NCI-H82 treated with DMSO at 0.1 percent for 48 hours (cell line): ENCODE results near the gene ADAMTS3.

Experiments
- DNase-seq: peaks from one replicate; lab custom pipeline; 2025; ENCODE audit not compliant: unreplicated experiment; lab: John Stamatoyannopoulos, UW

ADAMTS3 gene

GRCh38 chr4:72568959-72569718, at the start of gene ADAMTS3:
TSS of gene ADAMTS3 (minus strand) at chr4:72569221. CDS start at chr4:72568762, 459 bp downstream.
- DNase-seq, result peak; percentile 25

GRCh38 chr4:72613959-72614358, 44.9 kb upstream of the ADAMTS3 start:
- no peak for DNase-seq

DNA sequence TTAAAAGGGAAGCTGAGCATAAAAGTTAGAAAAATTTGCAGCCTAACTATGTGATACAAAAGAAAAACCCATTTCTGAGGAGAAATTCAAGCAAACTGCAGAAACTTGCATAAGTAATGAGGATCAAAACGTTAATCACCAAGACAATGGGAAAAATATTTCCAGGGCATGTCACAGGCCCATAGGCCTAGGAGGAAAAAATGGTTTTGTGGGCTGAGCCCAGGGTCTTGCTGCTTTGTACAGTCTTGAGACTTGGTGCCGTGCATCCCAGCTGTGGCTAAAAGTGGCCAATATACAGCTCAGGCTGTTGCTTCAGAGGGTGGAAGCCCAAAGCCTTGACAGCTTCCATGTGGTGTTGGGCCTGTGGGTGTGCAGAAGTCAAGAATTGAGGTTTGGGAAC, 37.7 kb upstream of the ADAMTS3 start:
- DNase-seq, result no peak

- no peak for DNase-seq
These were observed 35.3 kb upstream of the ADAMTS3 start for GRCh38 chr4:72604324-72604723.

GRCh38 chr4:72602396-72603376, 33.7 kb upstream of the ADAMTS3 start:
- DNase-seq, result no peak

- no peak for DNase-seq
These were observed 22.8 kb upstream of the ADAMTS3 start for GRCh38 chr4:72591547-72592454.

GRCh38 chr4:72587334-72587733, 18.3 kb upstream of the ADAMTS3 start:
- DNase-seq, result no peak

GRCh38 chr4:72582853-72583252, 13.8 kb upstream of the ADAMTS3 start:
- no peak for DNase-seq

- DNase-seq, result no peak
These were observed 8.2 kb upstream of the ADAMTS3 start for GRCh38 chr4:72577211-72577610.

DNA sequence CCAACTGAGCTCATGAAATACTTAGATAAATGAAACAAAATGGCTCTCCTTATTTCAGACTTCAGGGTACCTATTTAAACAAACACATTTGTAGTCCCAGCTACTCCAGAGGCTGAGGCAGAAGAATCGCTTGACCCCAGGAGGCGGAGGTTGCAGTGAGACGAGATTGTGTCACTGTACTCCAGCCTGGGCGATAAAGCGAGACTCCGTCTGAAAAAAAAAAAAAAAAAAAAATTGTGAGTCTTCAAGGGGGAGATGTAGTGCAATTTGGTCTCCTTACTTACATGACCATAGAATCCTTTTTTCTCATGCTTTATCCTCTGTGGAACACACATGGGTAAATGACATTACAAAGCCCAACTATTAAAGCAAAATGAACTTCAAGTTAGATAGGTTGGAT, 2.3 kb upstream of the ADAMTS3 start:
- no peak for DNase-seq

- no peak for DNase-seq
These were observed 756 bp upstream of the ADAMTS3 start for GRCh38 chr4:72569719-72570235.

DNA sequence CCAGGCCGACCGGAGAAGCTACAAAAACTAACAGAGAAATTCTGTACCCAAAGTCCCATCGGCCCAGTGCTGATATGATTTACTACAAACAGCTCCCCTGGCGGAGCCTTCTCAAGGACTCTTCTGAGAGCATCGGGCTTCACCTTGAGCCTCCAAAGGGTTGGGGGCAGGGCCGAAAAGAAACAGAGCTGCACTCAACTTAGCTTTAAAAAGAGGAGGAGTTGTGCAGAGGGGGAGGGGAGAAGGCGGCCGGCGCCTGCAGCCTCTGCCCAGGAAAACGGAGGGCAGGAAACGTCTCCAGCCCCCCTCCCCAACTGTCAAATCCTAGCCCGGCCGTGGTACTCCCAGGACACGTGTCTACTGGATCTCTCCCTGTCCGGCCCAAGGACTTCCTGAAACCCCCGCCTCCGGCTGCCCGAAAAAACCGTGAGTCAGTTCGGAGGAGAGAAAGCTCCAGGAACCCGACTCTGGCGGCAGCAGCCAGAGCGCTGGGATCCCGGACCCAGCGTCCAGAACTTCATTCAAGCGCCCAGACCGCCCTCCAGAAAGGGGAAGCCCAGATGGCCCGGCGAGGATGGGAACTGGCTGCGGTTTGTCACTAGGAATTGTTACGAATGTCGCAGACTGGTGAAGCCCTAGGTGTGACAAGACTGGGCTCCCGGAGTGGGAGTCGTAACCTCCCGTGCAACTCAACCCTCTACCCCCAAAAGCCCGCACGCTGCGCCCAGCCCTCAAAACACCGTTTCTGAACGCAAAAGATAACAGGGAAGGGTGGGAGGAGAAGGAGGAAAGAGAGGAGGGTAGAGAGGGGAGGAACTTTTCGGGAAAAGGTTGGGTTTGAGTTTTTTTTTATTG, 973 bp downstream of the ADAMTS3 start:
- peak; percentile 62 for DNase-seq

DNA sequence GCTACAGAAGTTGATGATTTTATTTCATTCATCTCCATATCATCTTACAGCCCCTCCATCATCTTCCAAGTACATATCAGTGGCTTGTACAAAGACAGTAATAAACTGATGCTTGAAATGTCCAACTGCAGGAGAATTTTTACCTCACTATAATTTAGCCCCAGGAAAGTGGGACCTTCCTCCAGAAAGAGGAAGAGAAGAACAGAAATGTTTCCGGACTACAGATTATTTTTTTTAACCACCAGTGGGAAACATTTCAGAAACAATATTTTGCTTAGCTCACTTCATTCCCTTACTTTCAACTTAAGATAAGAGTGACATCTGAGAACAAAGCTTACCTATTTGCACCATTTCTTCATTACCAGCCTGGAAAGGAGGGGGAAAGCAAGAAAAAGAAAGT, 2.0 kb downstream of the ADAMTS3 start:
- no peak for DNase-seq

DNA sequence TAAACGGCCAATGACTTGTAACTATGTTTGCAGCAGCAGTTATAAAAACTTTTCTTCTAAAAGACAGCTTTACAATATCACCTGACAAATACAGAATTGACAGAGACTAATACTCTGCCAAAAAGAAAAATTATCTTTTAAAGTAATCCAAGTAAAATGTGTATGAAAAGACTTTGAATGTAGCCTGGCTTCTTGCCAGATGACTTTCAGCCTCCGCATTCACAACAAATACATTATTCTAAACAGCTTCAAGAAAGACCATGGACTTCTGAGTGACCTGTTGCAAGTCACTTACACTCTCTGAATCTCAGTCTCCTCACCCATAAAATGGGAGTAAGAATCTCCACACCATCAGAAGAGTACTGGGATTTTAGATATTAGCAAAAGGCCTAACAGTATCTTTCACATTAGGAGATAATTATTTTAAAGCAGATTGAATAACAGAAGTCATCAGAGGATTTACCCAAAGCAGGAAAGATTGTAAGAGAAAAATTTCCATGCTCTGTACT, 2.5 kb downstream of the ADAMTS3 start:
- DNase-seq, result no peak

- no peak for DNase-seq
These were observed 4.2 kb downstream of the ADAMTS3 start for GRCh38 chr4:72564789-72565188.

DNA sequence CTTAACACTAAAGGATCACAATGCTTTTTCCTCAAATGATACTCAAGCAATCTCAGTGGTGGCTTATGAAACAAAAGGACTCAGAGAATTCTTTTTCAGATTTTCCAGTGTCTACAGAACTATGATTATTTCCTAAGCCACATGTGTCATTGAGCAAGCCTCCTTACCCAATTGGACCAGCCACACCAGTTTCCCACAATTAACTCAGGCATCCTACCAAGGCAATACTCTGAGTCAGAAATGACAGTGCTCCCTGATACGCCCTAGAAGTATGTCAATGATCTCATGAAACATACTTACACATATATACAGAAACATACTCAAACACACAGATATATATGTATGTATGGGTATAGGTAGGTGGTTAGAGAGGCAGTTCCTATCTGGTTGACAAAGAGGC, 4.8 kb downstream of the ADAMTS3 start:
- no peak for DNase-seq

DNA sequence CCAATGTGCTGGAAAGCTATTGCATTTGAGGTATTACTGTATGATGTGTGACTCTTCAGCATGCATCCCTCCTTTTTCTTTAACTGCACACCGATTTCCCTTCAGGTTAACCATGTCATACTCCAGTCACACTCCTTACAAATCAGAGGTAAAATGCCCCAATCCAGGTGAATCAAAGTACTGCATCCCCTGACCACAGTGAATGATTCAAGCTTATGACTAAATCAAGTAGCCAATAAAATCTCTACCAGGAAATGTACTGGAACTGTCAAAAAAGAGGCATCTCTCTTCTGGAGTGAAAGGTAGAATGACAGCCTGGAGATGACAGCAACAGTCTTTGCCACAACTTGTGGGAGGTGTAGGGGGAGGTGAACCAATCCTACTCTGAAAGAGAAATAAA, 10.4 kb downstream of the ADAMTS3 start:
- DNase-seq, result no peak

- DNase-seq, result no peak
These were observed 12.0 kb downstream of the ADAMTS3 start for GRCh38 chr4:72557021-72557420.

DNA sequence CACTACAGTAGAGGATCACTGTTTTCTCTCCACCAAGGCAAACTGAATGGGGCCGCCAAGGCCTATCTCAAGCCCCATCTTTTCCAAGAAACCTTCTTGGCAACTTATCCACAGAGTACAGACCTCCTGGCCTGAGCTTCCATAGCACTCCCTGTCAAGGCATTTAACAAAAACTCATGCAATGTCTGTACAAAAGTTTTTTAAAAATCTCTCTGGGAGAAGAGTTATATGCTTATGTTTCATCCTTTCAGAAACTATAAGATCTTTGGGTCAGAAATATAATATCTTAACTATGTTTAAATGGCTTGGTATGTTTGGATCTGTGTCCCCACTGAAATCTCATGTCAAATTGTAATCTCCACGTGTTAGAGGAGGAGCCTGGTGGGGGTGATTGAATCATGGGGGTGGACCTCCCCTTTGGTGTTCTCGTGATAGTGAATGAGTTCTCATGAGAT, 13.6 kb downstream of the ADAMTS3 start:
- no peak for DNase-seq
